HUES6 (cell line): ENCODE results near the gene UCN2.
"Not testable (repeated sequence)": the region's sequence is repeated elsewhere in the genome, so short reads cannot be mapped to it uniquely, and the experiment has no call there.

Source experiments
- H3K27ac ChIP-seq: 2 replicates; pipeline ENCODE4 v1.7.0; 2013; ENCODE audit warnings: low read depth, mild to moderate bottlenecking, low read length, inconsistent platforms
- H3K27me3 ChIP-seq: 2 replicates; pipeline ENCODE4 v1.6.1; 2013; ENCODE audit warnings: low read length; ENCODE audit not compliant: control insufficient read depth, insufficient read depth
- H3K36me3 ChIP-seq: 2 replicates; pipeline ENCODE4 v1.6.1; 2013; ENCODE audit warnings: low read length; ENCODE audit not compliant: control insufficient read depth, insufficient read depth
- H3K4me1 ChIP-seq: 2 replicates; pipeline ENCODE4 v1.6.1; 2013; ENCODE audit warnings: low read length; ENCODE audit not compliant: control insufficient read depth, insufficient read depth
- H3K4me3 ChIP-seq: 2 replicates; pipeline ENCODE4 v1.5.1; 2013; ENCODE audit warnings: low read depth, low read length
- H3K9ac ChIP-seq: one replicate; pipeline ENCODE4 v1.6.1; 2013; ENCODE audit warnings: mild to moderate bottlenecking, low read length
- H3K9me3 ChIP-seq: 2 replicates; pipeline ENCODE4 v1.6.1; 2013; ENCODE audit warnings: low read depth, low read length; ENCODE audit not compliant: control insufficient read depth, insufficient read depth

UCN2 gene

DNA sequence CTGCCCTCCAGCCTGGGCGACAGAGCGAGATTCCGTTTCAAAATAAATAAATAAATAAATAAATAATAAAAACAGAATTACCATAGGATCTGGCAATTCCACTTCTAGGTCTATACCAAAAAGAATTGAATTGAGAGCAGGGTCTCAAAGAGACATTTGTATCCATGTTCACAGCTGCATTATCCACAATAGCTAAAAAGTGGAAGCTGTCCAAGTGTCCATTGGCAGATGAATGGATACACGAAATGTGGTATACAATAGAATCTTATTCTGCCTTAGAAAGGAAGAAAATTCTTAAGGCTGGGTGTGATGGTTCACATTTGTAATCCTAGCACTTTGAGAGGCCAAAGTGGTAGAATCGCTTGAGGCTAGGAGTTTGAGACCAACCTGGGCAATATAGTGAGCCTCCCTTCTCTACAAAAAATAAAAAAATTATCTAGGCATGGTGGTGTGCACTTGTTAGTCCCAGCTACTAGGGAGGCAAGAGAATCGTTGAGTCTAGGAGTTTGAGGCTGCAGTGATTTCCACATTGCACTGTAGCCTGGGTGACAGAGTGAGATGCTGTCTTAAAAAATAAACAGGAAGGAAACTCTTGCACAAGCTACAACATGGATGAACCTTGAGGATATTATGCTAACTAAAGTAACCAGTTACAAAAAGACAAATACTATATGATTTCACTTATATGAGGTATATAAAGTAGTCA lies 31.2 kb downstream of the UCN2 start:
- no peaks in the 10 kb centered on the region for H3K9me3 ChIP-seq
- H3K4me1 ChIP-seq = no peaks in the 10 kb centered on the region
- no peak overlapping the region for H3K4me3 ChIP-seq
- no peak overlapping the region for H3K9ac ChIP-seq
- peaks cover 80% of the 10 kb centered on the region for H3K36me3 ChIP-seq
- H3K27ac ChIP-seq = no peak overlapping the region
- no peaks in the 10 kb centered on the region for H3K27me3 ChIP-seq

DNA sequence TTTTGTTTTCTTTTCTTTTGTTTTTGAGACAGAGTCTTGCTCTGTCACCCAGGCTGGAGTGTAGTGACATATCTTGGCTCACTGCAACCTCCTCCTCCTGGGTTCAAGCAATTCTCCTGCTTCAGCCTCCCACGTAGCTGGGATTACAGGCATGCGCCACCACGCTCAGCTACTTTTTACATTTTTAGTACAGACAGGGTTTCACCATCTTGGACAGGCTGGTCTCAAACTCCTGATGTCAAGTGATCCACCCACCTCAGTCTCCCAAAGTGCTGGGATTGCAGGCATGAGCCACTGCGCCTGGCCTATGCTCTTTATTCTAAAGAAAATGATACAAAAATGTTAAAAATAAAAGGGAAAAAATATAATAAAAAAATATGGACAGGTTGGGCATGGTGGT lies 32.9 kb downstream of the UCN2 start:
- not testable (repeated sequence) for H3K27me3 ChIP-seq, H3K9me3 ChIP-seq, H3K4me1 ChIP-seq, H3K4me3 ChIP-seq, H3K27ac ChIP-seq, H3K9ac ChIP-seq
- peaks cover 72% of the 10 kb centered on the region for H3K36me3 ChIP-seq

DNA sequence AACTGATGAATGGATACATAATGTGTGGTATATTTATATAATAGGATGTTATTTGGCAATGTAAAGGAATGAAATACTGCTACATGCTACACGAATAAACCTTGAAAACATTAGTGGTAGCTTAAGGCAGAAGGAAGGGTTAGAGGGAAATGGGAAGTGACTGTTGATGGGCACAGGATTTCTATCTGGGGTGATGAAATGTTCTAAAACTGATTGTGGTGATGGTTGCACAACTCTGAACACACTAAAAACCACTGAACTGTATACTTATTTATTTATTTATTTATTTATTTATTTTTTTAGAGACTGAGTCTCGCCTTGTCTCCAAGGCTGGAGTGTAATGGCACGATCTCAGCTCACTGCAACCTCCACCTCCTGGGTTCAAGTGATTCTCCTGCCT lies 34.8 kb downstream of the UCN2 start:
- H3K27me3 ChIP-seq = no peaks in the 10 kb centered on the region
- no peak overlapping the region for H3K27ac ChIP-seq
- no peaks in the 10 kb centered on the region for H3K9me3 ChIP-seq
- H3K9ac ChIP-seq = no peak overlapping the region
- H3K4me3 ChIP-seq = no peak overlapping the region
- H3K4me1 ChIP-seq = no peaks in the 10 kb centered on the region
- peaks cover 72% of the 10 kb centered on the region for H3K36me3 ChIP-seq

DNA sequence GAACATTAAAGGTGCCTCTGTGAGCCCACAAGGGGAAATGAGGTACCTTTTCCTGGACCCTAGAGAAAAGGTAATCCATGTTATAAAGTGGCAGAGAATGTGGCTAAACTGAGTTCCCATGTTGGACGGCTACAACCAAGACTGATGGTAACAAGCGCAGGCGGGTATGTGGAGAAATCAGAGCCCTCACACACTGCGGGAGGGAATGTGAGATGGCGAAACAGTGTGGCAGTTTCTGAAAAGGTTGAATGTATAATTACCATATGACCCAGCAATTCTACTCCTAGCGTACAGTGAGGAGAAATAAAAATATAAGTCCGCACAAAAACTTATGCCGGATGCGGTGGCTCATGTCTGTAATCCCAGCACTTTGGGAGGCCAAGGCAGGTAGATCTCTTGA lies 35.5 kb downstream of the UCN2 start:
- no peaks in the 10 kb centered on the region for H3K27me3 ChIP-seq
- H3K4me1 ChIP-seq = no peaks in the 10 kb centered on the region
- H3K4me3 ChIP-seq = no peak overlapping the region
- H3K9me3 ChIP-seq = no peaks in the 10 kb centered on the region
- H3K27ac ChIP-seq = no peak overlapping the region
- peaks cover 76% of the 10 kb centered on the region for H3K36me3 ChIP-seq
- no peak overlapping the region for H3K9ac ChIP-seq

DNA sequence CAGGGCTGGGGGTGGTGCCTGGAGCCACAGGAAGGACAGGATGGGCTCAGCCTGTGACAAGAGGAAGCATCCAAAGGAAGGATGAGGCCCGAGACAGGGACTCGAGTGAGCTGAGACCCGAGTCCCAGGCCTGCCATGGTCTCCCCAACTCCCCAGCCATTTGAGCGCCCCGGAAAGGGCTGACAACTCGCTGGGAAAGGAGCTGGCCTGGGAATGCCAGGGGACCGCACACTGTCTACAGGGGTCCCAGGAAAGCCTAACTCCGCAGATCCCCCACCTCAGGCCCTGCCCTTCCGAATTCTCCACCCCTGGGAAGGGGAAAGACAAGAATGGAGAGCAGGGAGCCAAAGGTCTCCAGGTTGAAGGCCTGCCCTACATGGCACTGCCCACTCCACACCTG lies 38.6 kb downstream of the UCN2 start:
- Histone ChIP-seq H3K27ac (no peak overlapping the region), H3K4me3 (no peak overlapping the region)

DNA sequence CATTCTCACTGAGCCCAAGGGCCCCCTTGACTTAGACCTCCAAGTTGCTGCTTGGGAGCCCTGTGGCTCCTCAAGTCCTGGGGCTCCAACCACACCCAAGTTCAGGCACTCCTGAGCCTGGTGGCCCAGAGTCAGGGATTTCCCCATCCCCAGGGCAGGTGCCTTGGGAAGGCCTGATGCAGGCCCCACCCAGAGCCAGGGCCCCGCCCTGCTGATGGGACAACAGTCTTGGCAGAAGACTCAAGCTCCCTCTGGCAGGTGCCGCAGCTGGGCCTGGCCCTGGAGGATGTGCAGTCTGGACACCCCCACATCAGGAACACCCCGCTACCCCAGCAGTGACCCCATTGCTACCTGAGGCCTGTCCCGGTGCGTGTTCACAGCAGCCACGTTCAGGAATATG lies 41.9 kb downstream of the UCN2 start:
- no peaks in the 10 kb centered on the region for H3K27me3 ChIP-seq
- H3K36me3 ChIP-seq = peaks cover 58% of the 10 kb centered on the region
- H3K4me1 ChIP-seq = no peaks in the 10 kb centered on the region
- H3K27ac ChIP-seq = no peak overlapping the region
- no peaks in the 10 kb centered on the region for H3K9me3 ChIP-seq
- no peak overlapping the region for H3K9ac ChIP-seq
- no peak overlapping the region for H3K4me3 ChIP-seq

More for the DNA sequence above, 38.6 kb downstream of the UCN2 start:
- Histone ChIP-seq H3K36me3 (peaks cover 74% of the 10 kb centered on the region), H3K4me1 (no peaks in the 10 kb centered on the region), H3K9ac (no peak overlapping the region), H3K9me3 (no peaks in the 10 kb centered on the region), H3K27me3 (no peaks in the 10 kb centered on the region)

DNA sequence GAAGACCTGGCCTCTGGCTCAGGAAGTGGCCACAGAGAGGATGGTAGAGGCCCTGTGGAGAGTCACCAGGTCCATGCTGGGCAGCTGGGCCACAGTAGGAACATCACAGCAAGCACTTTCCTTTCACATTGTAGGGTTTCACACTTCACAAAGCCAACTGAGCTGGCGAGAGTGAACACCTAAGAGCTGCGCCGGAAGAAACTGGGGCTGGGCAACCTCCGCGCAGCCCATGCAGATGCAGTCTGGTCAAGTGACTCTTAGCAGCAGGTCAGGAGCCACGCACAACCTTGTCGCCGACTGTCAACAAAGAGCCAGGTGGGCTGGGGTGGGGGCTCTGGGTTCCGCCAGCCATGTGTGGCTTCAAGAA lies 44.3 kb downstream of the UCN2 start:
- Histone ChIP-seq H3K4me1 (no peaks in the 10 kb centered on the region), H3K9ac (no peak overlapping the region)

DNA sequence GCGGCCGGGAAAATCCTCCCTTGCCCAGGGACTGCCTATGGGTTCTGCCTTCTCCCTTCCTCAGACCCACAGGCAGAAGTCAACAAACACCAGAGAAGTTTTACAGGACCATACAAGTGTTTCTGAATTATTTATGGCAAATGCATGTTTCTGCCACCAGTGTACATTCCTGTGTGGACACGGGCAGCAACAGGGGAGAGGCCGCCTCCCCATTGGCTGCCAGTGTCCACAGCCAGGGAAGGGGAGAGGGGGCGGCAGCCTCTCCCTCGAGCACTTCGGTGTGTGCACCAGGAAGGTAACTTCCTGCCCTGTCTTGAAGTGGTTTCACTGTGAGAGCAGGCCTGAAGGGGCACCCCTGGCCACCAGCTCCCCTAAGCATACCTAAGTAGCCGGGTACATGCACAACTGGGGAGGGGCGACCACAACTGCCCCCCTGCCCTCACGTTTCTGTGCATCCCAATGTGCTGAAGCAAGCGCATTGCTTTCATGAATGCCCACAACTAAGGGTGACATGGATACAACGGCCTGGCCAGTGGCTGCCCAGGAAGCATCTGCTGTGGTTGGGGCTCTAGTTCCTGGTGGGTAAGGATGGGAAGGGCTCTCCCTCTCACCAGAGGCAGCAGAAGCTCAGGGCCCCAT lies 44.8 kb downstream of the UCN2 start:
- H3K9ac ChIP-seq = no peak overlapping the region
- H3K27me3 ChIP-seq = no peaks in the 10 kb centered on the region
- no peak overlapping the region for H3K27ac ChIP-seq
- H3K9me3 ChIP-seq = no peaks in the 10 kb centered on the region
- no peak overlapping the region for H3K4me3 ChIP-seq
- H3K36me3 ChIP-seq = peaks cover 37% of the 10 kb centered on the region
- H3K4me1 ChIP-seq = no peaks in the 10 kb centered on the region

More for the DNA sequence above, 44.3 kb downstream of the UCN2 start:
- H3K27ac ChIP-seq = no peak overlapping the region
- H3K27me3 ChIP-seq = no peaks in the 10 kb centered on the region
- no peaks in the 10 kb centered on the region for H3K9me3 ChIP-seq
- H3K4me3 ChIP-seq = no peak overlapping the region
- peaks cover 42% of the 10 kb centered on the region for H3K36me3 ChIP-seq

DNA sequence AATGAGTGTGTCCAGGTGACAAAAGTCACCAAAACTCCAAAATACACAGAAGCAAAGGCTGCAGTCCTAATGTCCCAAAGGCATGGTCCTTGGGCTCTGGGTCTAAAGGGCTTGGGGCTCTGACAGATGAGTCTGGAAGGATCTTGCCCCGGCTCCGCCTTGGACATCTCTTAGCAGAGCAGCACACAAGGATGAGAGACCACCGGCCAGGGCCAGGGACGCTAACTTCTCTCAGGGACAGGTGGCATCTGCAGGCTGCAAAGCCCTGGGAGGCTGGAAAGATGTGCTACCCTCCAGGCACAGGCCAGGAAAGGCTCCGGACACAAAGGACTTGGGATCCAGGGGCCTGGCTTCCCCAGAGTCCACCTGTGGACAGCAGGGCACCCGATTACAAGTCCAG lies 45.5 kb downstream of the UCN2 start:
- no peaks in the 10 kb centered on the region for H3K27me3 ChIP-seq
- peaks cover 31% of the 10 kb centered on the region for H3K36me3 ChIP-seq
- H3K9me3 ChIP-seq = no peaks in the 10 kb centered on the region
- H3K27ac ChIP-seq = no peak overlapping the region
- H3K4me3 ChIP-seq = no peak overlapping the region
- H3K4me1 ChIP-seq = no peaks in the 10 kb centered on the region
- H3K9ac ChIP-seq = no peak overlapping the region

DNA sequence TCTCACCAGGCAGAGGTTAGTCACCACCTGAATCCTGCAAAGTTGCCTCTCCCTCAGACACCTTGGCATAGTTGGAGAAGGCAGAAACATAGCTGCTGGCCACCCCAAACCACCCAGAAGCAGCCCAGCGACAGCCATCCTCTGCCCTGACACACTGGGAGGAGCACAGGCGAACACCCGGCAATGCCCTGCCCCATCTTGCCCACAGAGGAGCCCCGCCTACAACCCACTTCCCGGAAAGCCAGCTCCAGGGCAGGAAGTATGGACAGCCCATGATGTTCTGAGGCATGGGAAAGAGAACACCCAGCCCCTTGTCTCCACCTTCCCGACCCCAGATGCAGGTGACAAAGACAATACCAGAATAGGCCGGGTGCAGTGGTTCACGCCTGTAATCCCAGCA lies 47.0 kb downstream of the UCN2 start:
- H3K36me3 ChIP-seq = peaks cover 24% of the 10 kb centered on the region
- no peak overlapping the region for H3K27ac ChIP-seq
- no peaks in the 10 kb centered on the region for H3K27me3 ChIP-seq
- no peak overlapping the region for H3K4me3 ChIP-seq
- no peak overlapping the region for H3K9ac ChIP-seq
- H3K9me3 ChIP-seq = no peaks in the 10 kb centered on the region
- H3K4me1 ChIP-seq = no peaks in the 10 kb centered on the region

DNA sequence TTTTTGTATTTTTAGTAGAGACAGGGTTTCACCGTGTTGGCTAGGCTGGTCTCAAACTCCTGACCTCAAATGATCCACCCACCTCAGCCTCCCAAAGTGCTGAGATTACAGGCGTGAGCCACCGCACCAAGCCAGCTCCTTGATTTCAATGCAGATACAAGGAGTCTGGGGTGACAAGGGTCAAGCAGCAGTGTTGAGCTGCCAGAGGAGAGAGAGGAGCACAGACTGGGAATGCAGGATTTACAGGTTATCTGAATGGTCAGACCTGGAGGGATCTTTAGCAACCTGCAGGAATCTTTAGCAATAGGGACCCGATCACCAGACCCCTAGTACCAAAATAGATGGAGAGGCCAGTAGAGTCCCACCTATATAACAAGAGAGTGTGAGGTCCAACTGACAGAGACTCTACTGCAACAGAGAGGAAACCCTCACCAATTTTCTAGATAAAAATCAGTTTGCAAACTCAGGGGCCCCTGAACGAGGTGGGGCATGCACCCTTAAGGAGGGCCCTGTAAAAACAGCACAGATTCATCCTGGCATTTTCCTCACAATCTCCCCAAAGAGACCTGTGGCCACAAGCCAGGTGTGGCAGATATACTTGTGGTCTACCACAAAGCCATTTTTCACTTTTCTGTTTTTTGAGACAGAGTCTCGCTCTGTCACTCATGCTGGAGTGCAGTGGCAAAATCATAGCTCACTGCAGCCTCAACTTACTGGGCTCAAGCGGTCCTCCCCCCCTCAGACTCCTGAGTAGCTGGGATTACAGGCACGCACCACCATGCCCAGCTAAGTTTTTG lies 49.0 kb downstream of the UCN2 start:
- Histone ChIP-seq H3K9me3 (no peaks in the 10 kb centered on the region), H3K27ac (no peak overlapping the region), H3K27me3 (no peaks in the 10 kb centered on the region), H3K4me1 (peaks cover 3% of the 10 kb centered on the region; the same call in 1 of the 2 replicates), H3K4me3 (no peak overlapping the region), H3K9ac (no peak overlapping the region), H3K36me3 (peaks cover 9% of the 10 kb centered on the region)
